SK-N-SH (cell line): ENCODE results near the gene MGST2.

Source experiments
- CTCF ChIP-seq: fragments of 200-600 bp; sonication (generic); IDR thresholded peaks from 2 replicates; pipeline ENCODE4 v1.6.1; 2017; ENCODE audit warnings: antibody characterized with exemption, mild to moderate bottlenecking, moderate library complexity
- ELF1 ChIP-seq: IDR thresholded peaks from 2 replicates; pipeline ENCODE4 v1.4.0; 2012
- EP300 ChIP-seq, 2 experiments: IDR thresholded peaks; 2 replicates each; pipeline versions ENCODE4 v1.4.0 to v1.6.1; 2012; ENCODE audit warnings: borderline replicate concordance in 1 of 2, low read depth in 1 of 2, low read length in 1 of 2
- GABPA ChIP-seq: IDR thresholded peaks from 2 replicates; pipeline ENCODE4 v1.4.0; 2012; ENCODE audit warnings: low read depth, mild to moderate bottlenecking
- MXI1 ChIP-seq: IDR thresholded peaks from 2 replicates; pipeline ENCODE4 v1.6.1; 2012; ENCODE audit warnings: mild to moderate bottlenecking, low read depth, low read length, improper control_type of control experiment
- NFIC ChIP-seq: IDR thresholded peaks from 2 replicates; pipeline ENCODE4 v1.4.0; 2012; ENCODE audit warnings: borderline replicate concordance
- PBX3 ChIP-seq: IDR thresholded peaks from 2 replicates; pipeline ENCODE4; 2012
- POLR2AphosphoS5 ChIP-seq: IDR thresholded peaks from 2 replicates; pipeline ENCODE4 v1.6.1; 2012; ENCODE audit warnings: low read depth, low read length
- RAD21 ChIP-seq: IDR thresholded peaks from 2 replicates; pipeline ENCODE4 v1.6.1; 2012; ENCODE audit warnings: mild to moderate bottlenecking, low read length
- REST ChIP-seq: IDR thresholded peaks from 2 replicates; pipeline ENCODE4 v1.6.1; 2012; ENCODE audit warnings: mild to moderate bottlenecking, low read depth, low read length, moderate library complexity
- SIN3A ChIP-seq: IDR thresholded peaks from 2 replicates; pipeline ENCODE4 v1.6.1; 2012; ENCODE audit warnings: low read depth, mild to moderate bottlenecking, low read length, moderate library complexity, borderline replicate concordance
- TAF1 ChIP-seq: IDR thresholded peaks from 2 replicates; pipeline ENCODE4 v1.6.1; 2012; ENCODE audit warnings: low read depth, mild to moderate bottlenecking, low read length, moderate library complexity, borderline replicate concordance
- TF ChIP-seq, protein P1 (sequence below): IDR thresholded peaks from 2 replicates; pipeline ENCODE4 v1.4.0; 2012; ENCODE audit warnings: low read depth

DNA sequence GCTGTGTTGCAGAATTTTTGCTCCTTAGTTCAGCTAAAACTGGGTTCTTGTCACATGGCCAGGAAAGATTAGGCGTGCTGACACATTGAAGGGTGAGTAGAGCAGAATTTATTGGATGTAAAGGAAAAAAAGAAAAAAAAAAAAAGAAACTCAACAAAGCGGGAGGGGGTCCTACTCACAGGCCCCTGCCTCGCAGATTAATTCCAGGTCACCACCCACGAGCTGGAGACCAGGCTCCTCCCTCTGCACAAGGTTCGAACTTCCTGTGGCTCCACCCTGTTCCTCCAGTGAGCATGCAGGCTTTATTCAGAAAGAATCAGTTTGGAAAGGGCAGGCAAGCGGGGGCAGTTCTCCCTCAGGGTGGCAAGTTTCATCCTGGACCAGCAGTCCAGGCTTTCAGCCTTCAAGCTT lies 17.1 kb downstream of the MGST2 start:
- TF ChIP-seq CTCF (no peak), SIN3A (no peak), RAD21 (no peak), EP300 (IDR thresholded peaks at IDR 0.05; ENCODE audit: borderline replicate concordance in 1 of 2, low read depth in 1 of 2, low read length in 1 of 2) (no peak), PBX3 (no peak), MXI1 (no peak), REST (no peak), NFIC (no peak), TAF1 (no peak), ELF1 (no peak), GABPA (no peak), POLR2AphosphoS5 (no peak)
- TF ChIP-seq, protein P1, sequence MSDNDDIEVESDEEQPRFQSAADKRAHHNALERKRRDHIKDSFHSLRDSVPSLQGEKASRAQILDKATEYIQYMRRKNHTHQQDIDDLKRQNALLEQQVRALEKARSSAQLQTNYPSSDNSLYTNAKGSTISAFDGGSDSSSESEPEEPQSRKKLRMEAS = no peak
